Liver (tissue), 9 donors: ENCODE measurements around the gene PER2. TPM values are rescaled to one million over a fixed set of nuclear protein-coding genes. Genes with fewer than 3 reads are reported as not detected.
A peak's percentile ranks its signal among the peaks of the same experiment; 100 is the strongest.

Source experiments
- DNase-seq: peaks from one replicate; pipeline ENCODE4 v3.0.0-alpha.2; 2017; ENCODE audit warnings: low spot score
- H3K27ac ChIP-seq, 2 donors: one replicate each; pipeline ENCODE4 v1.7.0; 2013; ENCODE audit warnings: inconsistent platforms in 2 of 2, low read length in 2 of 2, control low read depth in 1 of 2, low read depth in 1 of 2, mild to moderate bottlenecking in 1 of 2
- H3K27me3 ChIP-seq, 4 donors: one replicate each; pipeline versions ENCODE4 v1.6.1 to v1.7.0; 2013; ENCODE audit warnings: low read length in 3 of 4, inconsistent platforms in 1 of 4, mild to moderate bottlenecking in 1 of 4, moderate library complexity in 1 of 4; ENCODE audit not compliant: control insufficient read depth in 4 of 4, insufficient read depth in 4 of 4
- H3K36me3 ChIP-seq, 4 donors: one replicate each; pipeline versions ENCODE4 v1.6.1 to v1.7.0; 2013; ENCODE audit warnings: low read length in 3 of 4, mild to moderate bottlenecking in 3 of 4, low read depth in 1 of 4, moderate library complexity in 1 of 4; ENCODE audit not compliant: control insufficient read depth in 4 of 4, insufficient read depth in 3 of 4
- H3K4me1 ChIP-seq, 4 donors: one replicate each; pipeline versions ENCODE4 v1.6.1 to v1.7.0; 2013; ENCODE audit warnings: low read length in 3 of 4, mild to moderate bottlenecking in 3 of 4, moderate library complexity in 1 of 4; ENCODE audit not compliant: control insufficient read depth in 4 of 4, insufficient read depth in 4 of 4
- H3K4me3 ChIP-seq, 3 donors: one replicate each; pipeline versions ENCODE4 v1.6.1 to v1.7.0; 2013; ENCODE audit warnings: low read length in 3 of 3, control low read depth in 1 of 3, low read depth in 1 of 3, mild to moderate bottlenecking in 1 of 3
- H3K9ac ChIP-seq, 2 donors: one replicate each; pipeline ENCODE4 v1.7.0; 2013; ENCODE audit warnings: low read length in 2 of 2, mild to moderate bottlenecking in 2 of 2, moderate library complexity in 2 of 2, control low read depth in 1 of 2, low read depth in 1 of 2
- H3K9me3 ChIP-seq, 4 donors: one replicate each; pipeline versions ENCODE4 v1.6.1 to v1.7.0; 2013; ENCODE audit warnings: low read length in 3 of 4; ENCODE audit not compliant: control insufficient read depth in 4 of 4
- EGR1 ChIP-seq, 2 donors: IDR thresholded peaks; 2 replicates each; pipeline ENCODE4 v1.6.1; 2016 to 2018; ENCODE audit warnings: antibody characterized with exemption in 2 of 2, low read depth in 2 of 2
- FOXA2 ChIP-seq: IDR thresholded peaks from 2 replicates; pipeline ENCODE4 v1.6.1; 2016; ENCODE audit warnings: antibody characterized with exemption
- HNF4A ChIP-seq, 2 donors: conservative IDR thresholded peaks; 2 replicates each; pipeline ENCODE4 v1.6.1; 2016; ENCODE audit warnings: antibody characterized with exemption in 2 of 2, mild to moderate bottlenecking in 2 of 2
- HNF4G ChIP-seq: IDR thresholded peaks from 2 replicates; pipeline ENCODE4 v1.6.1; 2016; ENCODE audit warnings: antibody characterized with exemption
- JUND ChIP-seq, 2 donors: IDR thresholded peaks; 2 replicates each; pipeline ENCODE4 v1.6.1; 2016; ENCODE audit warnings: antibody characterized with exemption in 2 of 2
- RAD21 ChIP-seq, 2 donors: IDR thresholded peaks; 2 replicates each; pipeline ENCODE4 v1.6.1; 2016; ENCODE audit warnings: antibody characterized with exemption in 2 of 2, mild to moderate bottlenecking in 2 of 2
- RXRA ChIP-seq, 2 donors: IDR thresholded peaks; 2 replicates each; pipeline ENCODE4 v1.6.1; 2017 to 2018; ENCODE audit warnings: antibody characterized with exemption in 2 of 2, mild to moderate bottlenecking in 1 of 2
- SP1 ChIP-seq: IDR thresholded peaks from 2 replicates; pipeline ENCODE4 v1.6.1; 2018; ENCODE audit warnings: antibody characterized with exemption, mild to moderate bottlenecking
- TAF1 ChIP-seq: conservative IDR thresholded peaks from 2 replicates; pipeline ENCODE4 v1.6.1; 2016; ENCODE audit warnings: antibody characterized with exemption, mild to moderate bottlenecking
- YY1 ChIP-seq: IDR thresholded peaks from 2 replicates; pipeline ENCODE4 v1.6.1; 2016; ENCODE audit warnings: antibody characterized with exemption, mild to moderate bottlenecking
- WGBS: extraction: QIAGEN DNeasy Blood & Tissue Kit; methylation state at CpG from one replicate; pipeline ENCODE4 v1.1.7; 2013; 5-methylcytosine and 5-hydroxymethylcytosine counted together
- polyA plus RNA-seq, 2 donors: library from polyadenylated mRNA; stranded (reverse) in 1 of 2; unstranded in 1 of 2; fragments of 200-250 nt in 1 of 2; fragments of >200 nt in 1 of 2; fragmentation: Nextera tagmentation in 1 of 2; extraction: Ambion mirVana in 1 of 2; gene quantifications; one replicate each; pipeline versions ENCODE4 v1.2.1 to v1.2.3, GENCODE V29; 2013 to 2015
- total RNA-seq, 2 donors: library from RNA; depleted of rRNA; stranded (reverse); fragments of >200 nt; gene quantifications; one replicate each; pipeline ENCODE4 v1.2.3, GENCODE V29; 2014
- TF ChIP-seq, protein P1 (sequence below): fragments of 150-350 bp; IDR thresholded peaks from 2 replicates; pipeline ENCODE4 v1.5.1; 2017; ENCODE audit warnings: improper control_type of control experiment, low read depth, low read length; ENCODE audit not compliant: missing input control
- TF ChIP-seq, protein P2 (sequence below): IDR thresholded peaks from 2 replicates; pipeline ENCODE4 v1.6.1; 2016; ENCODE audit warnings: antibody characterized with exemption, mild to moderate bottlenecking
- donor health status: healthy.
- donor health status: healthy.
- donor health status: healthy.
- donor health status: healthy.
- donor health status: healthy.

Gene PER2
- total and polyA plus RNA-seq, 4 donors: 1.1 to 12.5 (median 4.1) TPM

DNA sequence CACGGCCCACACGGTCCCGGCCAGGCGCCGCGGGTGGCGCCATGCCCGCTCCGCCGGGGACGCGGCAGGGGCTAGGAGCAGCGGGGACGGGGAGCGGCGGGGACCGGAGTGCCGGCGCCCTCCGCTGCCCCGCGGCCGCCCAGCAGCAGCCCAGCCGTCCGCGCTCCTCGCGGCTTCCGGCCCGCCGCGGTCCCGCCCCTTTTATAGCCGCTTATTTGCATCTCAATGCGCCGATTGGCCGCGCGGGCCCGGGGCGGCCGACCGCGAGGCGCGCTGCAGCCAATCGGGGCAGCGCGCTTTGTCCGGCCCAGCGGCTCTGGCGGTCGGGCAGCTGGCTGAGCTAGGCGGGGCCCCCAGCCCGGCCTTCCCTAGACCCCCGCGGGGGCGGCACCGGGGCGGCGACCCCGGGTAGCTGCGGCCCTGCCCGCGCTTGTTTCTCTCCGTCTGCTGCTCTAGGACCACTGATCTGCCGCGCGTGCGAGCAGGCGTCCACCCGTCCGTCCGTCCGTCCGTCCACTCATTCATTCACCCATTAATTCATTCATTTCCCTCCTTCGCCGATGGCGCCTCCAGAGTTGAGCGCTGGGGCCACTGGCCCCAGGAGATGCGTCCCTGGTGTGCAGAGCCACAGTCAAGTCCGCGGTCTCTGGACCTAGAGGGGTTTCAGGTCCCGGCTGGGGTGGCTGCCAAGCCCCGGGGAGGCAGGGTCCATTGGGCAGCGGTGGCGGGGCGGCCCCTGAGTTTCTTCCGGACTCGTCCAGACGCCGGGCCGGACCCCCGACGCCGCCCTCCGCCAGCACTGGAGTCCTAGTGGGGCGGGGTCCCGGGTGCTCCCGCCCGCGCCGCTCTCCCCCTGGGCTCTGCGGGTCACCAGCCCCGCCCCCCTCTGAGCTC is 48.3 kb downstream of the PER2 start, which contains the start of gene HES6:
Gene HES6 (minus strand): TSS at position 176 of the 894 bp plus-strand sequence. CDS start 133 bp downstream, at position 43.
- Histone ChIP-seq H3K9me3 (no peaks in the 10 kb centered on the region), H3K27ac (no peak within 1 kb of the TSS), H3K36me3 (peaks cover 2 to 7% (median 5%) of the 10 kb centered on the region in 4 donors), H3K4me1 (peaks cover 10 to 20% (median 11%) of the 10 kb centered on the region in 4 donors), H3K27me3 (no peaks in the 10 kb centered on the region), H3K9ac (no peak within 1 kb of the TSS), H3K4me3 (peak within 1 kb of the TSS in 2 of 3 donors; percentile 37 to 84)
- DNase-seq: peak; percentile 88
- 2% methylated on average over 105 of the region's 105 CpGs for WGBS
- TF ChIP-seq, protein P1, sequence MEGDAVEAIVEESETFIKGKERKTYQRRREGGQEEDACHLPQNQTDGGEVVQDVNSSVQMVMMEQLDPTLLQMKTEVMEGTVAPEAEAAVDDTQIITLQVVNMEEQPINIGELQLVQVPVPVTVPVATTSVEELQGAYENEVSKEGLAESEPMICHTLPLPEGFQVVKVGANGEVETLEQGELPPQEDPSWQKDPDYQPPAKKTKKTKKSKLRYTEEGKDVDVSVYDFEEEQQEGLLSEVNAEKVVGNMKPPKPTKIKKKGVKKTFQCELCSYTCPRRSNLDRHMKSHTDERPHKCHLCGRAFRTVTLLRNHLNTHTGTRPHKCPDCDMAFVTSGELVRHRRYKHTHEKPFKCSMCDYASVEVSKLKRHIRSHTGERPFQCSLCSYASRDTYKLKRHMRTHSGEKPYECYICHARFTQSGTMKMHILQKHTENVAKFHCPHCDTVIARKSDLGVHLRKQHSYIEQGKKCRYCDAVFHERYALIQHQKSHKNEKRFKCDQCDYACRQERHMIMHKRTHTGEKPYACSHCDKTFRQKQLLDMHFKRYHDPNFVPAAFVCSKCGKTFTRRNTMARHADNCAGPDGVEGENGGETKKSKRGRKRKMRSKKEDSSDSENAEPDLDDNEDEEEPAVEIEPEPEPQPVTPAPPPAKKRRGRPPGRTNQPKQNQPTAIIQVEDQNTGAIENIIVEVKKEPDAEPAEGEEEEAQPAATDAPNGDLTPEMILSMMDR: peak; percentile 14
- TF ChIP-seq RAD21 (IDR thresholded peaks at IDR 0.05): no peak

DNA sequence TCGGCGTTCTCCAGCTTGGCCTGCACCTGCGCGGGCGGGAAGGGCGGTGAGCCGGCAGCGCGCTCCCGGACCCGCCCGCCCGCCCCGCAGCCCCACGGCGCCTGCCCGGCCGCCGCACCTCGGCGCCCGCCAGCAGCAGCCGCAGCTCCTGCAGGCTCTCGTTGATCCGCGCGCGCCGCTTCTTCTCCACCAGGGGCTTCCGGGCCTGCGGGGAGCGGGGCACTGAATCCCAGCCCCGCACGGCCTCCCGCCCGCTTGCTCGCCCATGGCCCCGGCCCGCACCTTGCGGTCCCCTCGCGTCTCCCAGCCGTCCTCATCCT is 48.9 kb downstream of the PER2 start:
- peaks cover 2 to 4% (median 3%) of the 10 kb centered on the region in 4 donors for H3K36me3 ChIP-seq
- no peak for DNase-seq
- no peak for TF ChIP-seq FOXA2
- TF ChIP-seq JUND (IDR thresholded peaks at IDR 0.05): no peak
- TF ChIP-seq YY1: no peak
- TF ChIP-seq TAF1: no peak
- TF ChIP-seq HNF4G: no peak
- TF ChIP-seq RXRA (IDR thresholded peaks at IDR 0.05): no peak
- H3K9me3 ChIP-seq: no peaks in the 10 kb centered on the region
- no peak overlapping the region for H3K9ac ChIP-seq
- H3K27ac ChIP-seq: no peak overlapping the region
- peak overlapping the region in 2 of 3 donors; percentile 29 to 84 for H3K4me3 ChIP-seq
- WGBS: 2% methylated on average over 43 of the region's 43 CpGs
- H3K27me3 ChIP-seq: no peaks in the 10 kb centered on the region
- H3K4me1 ChIP-seq: peaks cover 10 to 20% (median 12%) of the 10 kb centered on the region in 4 donors

DNA sequence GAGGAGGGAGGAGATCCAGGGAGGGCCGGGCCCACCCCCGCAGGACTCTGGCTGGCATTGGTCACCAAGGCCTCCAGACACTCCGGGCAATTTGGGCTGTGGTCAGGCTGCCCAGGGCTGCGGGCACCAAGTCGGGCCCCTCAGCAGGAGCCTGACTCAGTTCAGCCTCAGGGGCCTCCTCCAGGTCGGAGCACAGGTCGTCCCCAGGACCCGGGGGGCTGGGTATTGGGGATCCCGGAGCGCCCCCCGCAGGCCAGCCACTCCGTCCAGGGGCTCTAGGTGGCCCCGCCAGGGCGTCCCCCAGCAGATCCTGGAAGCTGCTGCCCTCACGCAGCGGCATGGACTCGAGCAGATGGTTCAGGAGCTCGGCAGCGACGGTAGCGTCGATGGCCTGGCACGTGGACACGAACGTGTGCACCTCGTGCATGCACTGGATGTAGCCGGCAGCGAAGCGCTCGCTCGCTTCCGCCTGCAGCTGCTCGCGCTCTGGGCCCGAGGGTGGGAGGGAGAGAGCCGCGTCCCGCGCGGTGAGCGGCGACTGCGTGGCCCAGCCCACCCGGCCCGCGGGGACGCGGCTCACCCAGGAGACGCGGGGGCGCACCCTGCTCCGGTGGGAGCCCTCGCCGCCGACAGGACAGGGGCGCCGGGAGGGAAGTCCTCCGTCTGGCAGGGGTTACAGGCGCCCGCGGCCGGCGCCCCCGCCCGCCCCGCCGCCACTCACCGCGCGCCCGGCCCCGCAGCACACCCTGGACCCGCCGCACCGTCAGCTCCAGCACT is 49.5 kb downstream of the PER2 start:
- Histone ChIP-seq H3K4me3 (peak overlapping the region in 1 of 3 donors; percentile 84), H3K9me3 (no peaks in the 10 kb centered on the region), H3K36me3 (peaks cover 0 to under 1% (median 0%) of the 10 kb centered on the region in 4 donors), H3K4me1 (peaks cover 10 to 20% (median 13%) of the 10 kb centered on the region in 4 donors), H3K27me3 (no peaks in the 10 kb centered on the region), H3K27ac (no peak overlapping the region), H3K9ac (no peak overlapping the region)
- 29% methylated on average over 75 of the region's 75 CpGs for WGBS
- no peak for TF ChIP-seq EGR1 (IDR thresholded peaks at IDR 0.05; ENCODE audit: low read depth in 2 of 2)
- TF ChIP-seq RXRA (IDR thresholded peaks at IDR 0.05): no peak
- TF ChIP-seq, protein P1: no peak
- TF ChIP-seq, protein P2, sequence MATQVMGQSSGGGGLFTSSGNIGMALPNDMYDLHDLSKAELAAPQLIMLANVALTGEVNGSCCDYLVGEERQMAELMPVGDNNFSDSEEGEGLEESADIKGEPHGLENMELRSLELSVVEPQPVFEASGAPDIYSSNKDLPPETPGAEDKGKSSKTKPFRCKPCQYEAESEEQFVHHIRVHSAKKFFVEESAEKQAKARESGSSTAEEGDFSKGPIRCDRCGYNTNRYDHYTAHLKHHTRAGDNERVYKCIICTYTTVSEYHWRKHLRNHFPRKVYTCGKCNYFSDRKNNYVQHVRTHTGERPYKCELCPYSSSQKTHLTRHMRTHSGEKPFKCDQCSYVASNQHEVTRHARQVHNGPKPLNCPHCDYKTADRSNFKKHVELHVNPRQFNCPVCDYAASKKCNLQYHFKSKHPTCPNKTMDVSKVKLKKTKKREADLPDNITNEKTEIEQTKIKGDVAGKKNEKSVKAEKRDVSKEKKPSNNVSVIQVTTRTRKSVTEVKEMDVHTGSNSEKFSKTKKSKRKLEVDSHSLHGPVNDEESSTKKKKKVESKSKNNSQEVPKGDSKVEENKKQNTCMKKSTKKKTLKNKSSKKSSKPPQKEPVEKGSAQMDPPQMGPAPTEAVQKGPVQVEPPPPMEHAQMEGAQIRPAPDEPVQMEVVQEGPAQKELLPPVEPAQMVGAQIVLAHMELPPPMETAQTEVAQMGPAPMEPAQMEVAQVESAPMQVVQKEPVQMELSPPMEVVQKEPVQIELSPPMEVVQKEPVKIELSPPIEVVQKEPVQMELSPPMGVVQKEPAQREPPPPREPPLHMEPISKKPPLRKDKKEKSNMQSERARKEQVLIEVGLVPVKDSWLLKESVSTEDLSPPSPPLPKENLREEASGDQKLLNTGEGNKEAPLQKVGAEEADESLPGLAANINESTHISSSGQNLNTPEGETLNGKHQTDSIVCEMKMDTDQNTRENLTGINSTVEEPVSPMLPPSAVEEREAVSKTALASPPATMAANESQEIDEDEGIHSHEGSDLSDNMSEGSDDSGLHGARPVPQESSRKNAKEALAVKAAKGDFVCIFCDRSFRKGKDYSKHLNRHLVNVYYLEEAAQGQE: no peak
- TF ChIP-seq YY1: no peak
- TF ChIP-seq SP1: no peak
- TF ChIP-seq HNF4A (conservative IDR thresholded peaks at IDR 0.05): no peak
- no peak for TF ChIP-seq FOXA2
- no peak for DNase-seq
